ENCODE measurements around the gene DDX23. TPM values are rescaled to one million over a fixed set of nuclear protein-coding genes. Genes with fewer than 3 reads are reported as not detected.

The DDX23 gene
- polyA plus RNA-seq, 1 of the 3 experiments (the other 2 are of a cell fraction) = 50.4 TPM

DNA sequence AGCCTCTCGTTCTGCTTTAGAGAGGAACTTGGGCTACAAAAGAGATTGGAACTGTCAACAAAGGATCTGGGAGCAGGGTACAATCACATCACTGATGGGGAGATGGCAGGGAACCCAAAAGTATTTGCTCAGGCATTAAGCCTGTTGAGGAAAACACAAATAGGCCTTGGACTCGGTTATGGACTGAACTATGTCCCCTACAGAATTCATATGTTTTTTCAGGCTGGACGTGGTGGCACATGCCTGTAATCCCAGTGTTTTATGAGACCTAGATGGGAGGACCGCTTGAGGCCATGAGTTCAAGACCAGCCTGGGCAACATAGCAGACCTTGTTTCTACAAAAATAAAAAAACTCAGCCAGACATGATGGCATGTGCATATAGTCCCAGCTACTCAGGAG lies 13.9 kb downstream of the DDX23 start:
- no peak for DNase-seq
- no peak overlapping the region for H3K27ac ChIP-seq (ENCODE audit: low read depth in 2 of 2, low read length in 1 of 2)
- no peak overlapping the region for H2AFZ ChIP-seq (ENCODE audit: low read depth)
- no peak overlapping the region for H3K9ac ChIP-seq
- H3K9me2 ChIP-seq = no peaks in the 10 kb centered on the region
- POLR2A ChIA-PET = no interaction called here
- no peaks in the 10 kb centered on the region for H3K4me1 ChIP-seq (ENCODE audit: control insufficient read depth in 1 of 2, insufficient read depth in 2 of 2, low read depth in 1 of 2, low read length in 1 of 2)
- TF ChIP-seq CHD2 (IDR thresholded peaks at IDR 0.05; ENCODE audit: low read length, partially characterized antibody) (no peak), YY1 (IDR thresholded peaks at IDR 0.05; ENCODE audit: low read depth) (no peak), REST (IDR thresholded peaks at IDR 0.05; ENCODE audit: low read depth, low read length) (no peak), SMC3 (IDR thresholded peaks at IDR 0.05; ENCODE audit: low read depth, low read length) (no peak)
- no peaks in the 10 kb centered on the region for H3K27me3 ChIP-seq (ENCODE audit: insufficient read depth)
- no peaks in the 10 kb centered on the region for H4K20me1 ChIP-seq (ENCODE audit: insufficient read depth)
- H3K4me3 ChIP-seq (ENCODE audit: low read depth in 2 of 2, low read length in 1 of 2) = no peak overlapping the region
- CTCF ChIA-PET = interaction anchor here (1.0 to 1.6 kb wide), 2 partner anchors 15 to 23 kb away, joined by 4 to 6 read pairs; no protein-coding TSS in a partner anchor
- WGBS (ENCODE audit: low lambda C conversion rate) = over 99% methylated on average over 4 of the region's 4 CpGs
- peaks cover 7% of the 10 kb centered on the region for H3F3A ChIP-seq (replicated peaks; ENCODE audit: insufficient read depth)
- H3K4me2 ChIP-seq = no peak overlapping the region
- H3K79me2 ChIP-seq (ENCODE audit: insufficient read depth) = no peaks in the 10 kb centered on the region
- H3K9me3 ChIP-seq = no peaks in the 10 kb centered on the region
- peaks cover 50 to 53% of the 10 kb centered on the region in 2 experiments for H3K36me3 ChIP-seq (replicated peaks in 1 of 2; ENCODE audit: control insufficient read depth in 1 of 2, insufficient read depth in 2 of 2, low read length in 1 of 2)

DNA sequence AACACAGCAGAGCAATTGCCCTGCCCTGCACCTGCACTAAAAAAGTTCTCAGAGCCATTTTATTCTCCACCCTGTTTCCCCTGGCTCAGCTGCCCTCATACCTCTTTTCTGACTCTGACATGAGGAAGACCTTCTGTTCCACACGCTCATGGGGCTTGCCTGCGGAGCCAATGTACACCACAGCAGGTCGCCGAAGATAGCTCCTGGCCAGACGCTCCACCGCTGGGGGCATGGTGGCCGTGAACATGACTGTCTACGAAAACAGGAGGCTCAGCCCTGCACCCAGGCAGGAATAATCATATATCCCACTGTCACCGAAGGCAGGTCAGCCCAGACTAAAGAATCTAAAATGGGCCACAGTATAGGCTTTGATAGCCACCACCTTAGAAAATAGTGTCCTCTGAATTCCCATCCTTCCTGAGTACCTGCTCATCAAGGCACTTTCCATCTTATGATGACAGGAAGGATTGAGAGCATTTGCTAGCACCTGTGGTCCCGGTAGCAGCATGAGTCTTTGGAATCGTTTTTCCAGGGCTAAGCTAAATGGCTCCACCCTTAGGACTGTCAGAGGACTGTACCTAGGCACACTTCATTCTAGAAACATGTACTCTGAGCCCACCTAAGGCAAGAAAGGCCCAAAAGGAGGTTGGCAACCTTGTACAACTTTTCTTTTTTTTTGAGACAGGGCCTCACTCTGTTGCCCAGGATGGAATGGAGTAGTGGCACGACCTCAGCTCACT lies 19.5 kb downstream of the DDX23 start:
- Histone ChIP-seq H3K9me2 (no peaks in the 10 kb centered on the region), H3K9me3 (no peaks in the 10 kb centered on the region), H3K36me3 (replicated peaks in 1 of 2; ENCODE audit: control insufficient read depth in 1 of 2, insufficient read depth in 2 of 2, low read length in 1 of 2) (peaks cover 33 to 80% of the 10 kb centered on the region in 2 experiments), H3K4me1 (ENCODE audit: control insufficient read depth in 1 of 2, insufficient read depth in 2 of 2, low read depth in 1 of 2, low read length in 1 of 2) (no peaks in the 10 kb centered on the region), H4K20me1 (ENCODE audit: insufficient read depth) (peaks cover 9% of the 10 kb centered on the region; the same call in 1 of the 2 replicates), H2AFZ (ENCODE audit: low read depth) (no peak overlapping the region), H3K4me3 (ENCODE audit: low read depth in 2 of 2, low read length in 1 of 2) (no peak overlapping the region), H3K79me2 (ENCODE audit: insufficient read depth) (no peaks in the 10 kb centered on the region), H3K4me2 (no peak overlapping the region), H3K9ac (no peak overlapping the region), H3F3A (replicated peaks; ENCODE audit: insufficient read depth) (peaks cover 7% of the 10 kb centered on the region), H3K27ac (ENCODE audit: low read depth in 2 of 2, low read length in 1 of 2) (no peak overlapping the region), H3K27me3 (ENCODE audit: insufficient read depth) (no peaks in the 10 kb centered on the region)
- CTCF ChIA-PET = interaction anchor here (0.6 to 3.2 kb wide), 4 partner anchors 9 to 59 kb away, joined by 3 to 16 read pairs (median 10); partner anchors contain the start of gene DDX23
- POLR2A ChIA-PET = interaction anchor here (0.7 kb wide), 1 partner anchor 62 kb away, joined by 5 read pairs; no protein-coding TSS in a partner anchor
- TF ChIP-seq, protein P1, sequence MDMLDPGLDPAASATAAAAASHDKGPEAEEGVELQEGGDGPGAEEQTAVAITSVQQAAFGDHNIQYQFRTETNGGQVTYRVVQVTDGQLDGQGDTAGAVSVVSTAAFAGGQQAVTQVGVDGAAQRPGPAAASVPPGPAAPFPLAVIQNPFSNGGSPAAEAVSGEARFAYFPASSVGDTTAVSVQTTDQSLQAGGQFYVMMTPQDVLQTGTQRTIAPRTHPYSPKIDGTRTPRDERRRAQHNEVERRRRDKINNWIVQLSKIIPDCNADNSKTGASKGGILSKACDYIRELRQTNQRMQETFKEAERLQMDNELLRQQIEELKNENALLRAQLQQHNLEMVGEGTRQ (IDR thresholded peaks at IDR 0.05; ENCODE audit: borderline replicate concordance, low read depth, low read length) = no peak
- TF ChIP-seq SIN3A (IDR thresholded peaks at IDR 0.05; ENCODE audit: borderline replicate concordance, low read depth, low read length) = no peak
- TF ChIP-seq FOXM1 (IDR thresholded peaks at IDR 0.05; ENCODE audit: low read depth) = no peak
- DNase-seq = no peak
- 91% methylated on average over 8 of the region's 12 CpGs for WGBS (ENCODE audit: low lambda C conversion rate)

Data from SK-N-SH (cell line).